Right lobe of liver (tissue), 4 donors: ENCODE data around the gene MYCBP2.

Experiments used
- CTCF ChIP-seq, 4 donors: fragments of 200-600 bp in 3 of 4; fragments of 450-650 bp in 1 of 4; IDR thresholded peaks; one replicate each; pipeline versions ENCODE4 v1.5.1 to v1.8.0; 2016 to 2022; ENCODE audit warnings: antibody characterized with exemption in 4 of 4, mild to moderate bottlenecking in 2 of 4
- POLR2A ChIP-seq: fragments of 450-650 bp; IDR thresholded peaks from one replicate; pipeline ENCODE4 v1.6.1; 2017; ENCODE audit warnings: antibody characterized with exemption, mild to moderate bottlenecking
- donor health status: DM: no; HTN: no; CAD: no.
- donor health status: DM: no; HTN: no; CAD: no.
- donor health status: DM: no; HTN: yes; CAD: no.

- TF ChIP-seq POLR2A (no peak), CTCF (IDR thresholded peaks at IDR 0.05) (no peak)
Observed at GRCh38 chr13:77095288-77095687, 231.6 kb downstream of the MYCBP2 start.
